HepG2 (cell line): ENCODE data around the gene ILDR1. TPM values are rescaled to one million over a fixed set of nuclear protein-coding genes. Genes with fewer than 3 reads are reported as not detected.

Experiments used
- CTCF ChIP-seq: sonication (generic); formaldehyde crosslinking; IDR thresholded peaks from 2 replicates; pipeline ENCODE4 v1.5.0; 2020; ENCODE audit warnings: mild to moderate bottlenecking, missing genetic modification reagents, moderate library complexity
- KDM1A ChIP-seq: IDR thresholded peaks from 2 replicates; pipeline ENCODE4 v1.6.1; 2016; ENCODE audit warnings: missing compliant biosample characterization
- RFX1 ChIP-seq: fragments of 450-650 bp; IDR thresholded peaks from 2 replicates; pipeline ENCODE4 v1.6.1; 2017
- SALL1 ChIP-seq: sonication (generic); formaldehyde crosslinking; IDR thresholded peaks from 2 replicates; pipeline ENCODE4 v1.8.0; 2022; ENCODE audit warnings: mild to moderate bottlenecking, missing genetic modification reagents
- SMC3 ChIP-seq: IDR thresholded peaks from 2 replicates; pipeline ENCODE4 v1.6.1; 2011; ENCODE audit warnings: low read length, improper control_type of control experiment
- TFAP4 ChIP-seq: sonication (generic); IDR thresholded peaks from 2 replicates; pipeline ENCODE4 v1.6.1; 2016; ENCODE audit warnings: low read depth, borderline replicate concordance
- TRIM24 ChIP-seq: sonication (generic); formaldehyde crosslinking; IDR thresholded peaks from 2 replicates; pipeline ENCODE4 v1.8.0; 2022; ENCODE audit warnings: mild to moderate bottlenecking, missing genetic modification reagents
- XRCC5 ChIP-seq: fragments of 200-400 bp; formaldehyde crosslinking; optimal IDR thresholded peaks from 2 replicates; pipeline ENCODE3; 2017; ENCODE audit warnings: mild to moderate bottlenecking, low read length
- ZNF3 ChIP-seq: IDR thresholded peaks from 2 replicates; pipeline ENCODE4 v1.7.0; 2017; ENCODE audit warnings: inconsistent platforms
- ZNF407 ChIP-seq: sonication (generic); formaldehyde crosslinking; IDR thresholded peaks from one replicate; pipeline ENCODE4 v1.5.1; 2020; ENCODE audit warnings: mild to moderate bottlenecking, missing genetic modification reagents; ENCODE audit errors: not compliant biosample characterization
- ZNF75D ChIP-seq: sonication (generic); formaldehyde crosslinking; IDR thresholded peaks from 2 replicates; pipeline ENCODE4 v1.8.1; 2023; ENCODE audit warnings: missing genetic modification reagents, mild to moderate bottlenecking, borderline replicate concordance
- polyA plus RNA-seq, 8 experiments: library from polyadenylated mRNA; depleted of rRNA in 3 of 8; stranded (reverse) in 7 of 8; unstranded in 1 of 8; fragments of >200 nt; fragmentation: Illumina TruSeq in 4 of 8; extraction: Trizol in 4 of 8; gene quantifications; 2 replicates each; pipeline versions ENCODE4 v1.2.1 to v1.2.3, GENCODE V29; 2011 to 2016; ENCODE audit warnings: low read depth in 4 of 8, missing spikeins in 1 of 8, mixed read lengths in 1 of 8; ENCODE audit not compliant: insufficient read depth in 1 of 8
- total RNA-seq, 5 experiments: library from RNA; depleted of rRNA; stranded (reverse); fragments of >200 nt; fragmentation: Illumina TruSeq; extraction: Trizol; gene quantifications; 2 replicates each; pipeline ENCODE4 v1.2.3, GENCODE V29; 2016; ENCODE audit warnings: low read depth in 1 of 5

Gene ILDR1
- total and polyA plus RNA-seq, 2 of the 13 experiments (the other 11 are each of a cell fraction or from before 2014, with no cell fraction given): not detected

- TF ChIP-seq ZNF75D (no peak), SALL1 (CRISPR knock-in tag) (peak; percentile 33; the same call in 1 of the 2 replicates), XRCC5 (peak; percentile 63), KDM1A (CRISPR knock-in tag) (no peak), ZNF407 (CRISPR knock-in tag) (no peak), RFX1 (no peak), CTCF (CRISPR knock-in tag) (peak; percentile 80), TFAP4 (peak; percentile 63; the same call in 1 of the 2 replicates), TRIM24 (CRISPR knock-in tag) (no peak), SMC3 (peak; percentile 77), ZNF3 (no peak)
- TF ChIP-seq, all 625 proteins: peak for 8
Observed at GRCh38 chr3:121995161-121996137, 26.6 kb downstream of the ILDR1 start (continued).
